Activated CD4-positive, alpha-beta T cell treated with anti-CD3 and anti-CD28 coated beads, Interleukin-2, amount 50 U/mL, for 16 hours (primary cell): ENCODE results near the gene NRG3.

ENCODE experiments used
- DNase-seq: peaks from one replicate; pipeline ENCODE4 v3.0.0-alpha.2; 2020

The NRG3 gene

DNA sequence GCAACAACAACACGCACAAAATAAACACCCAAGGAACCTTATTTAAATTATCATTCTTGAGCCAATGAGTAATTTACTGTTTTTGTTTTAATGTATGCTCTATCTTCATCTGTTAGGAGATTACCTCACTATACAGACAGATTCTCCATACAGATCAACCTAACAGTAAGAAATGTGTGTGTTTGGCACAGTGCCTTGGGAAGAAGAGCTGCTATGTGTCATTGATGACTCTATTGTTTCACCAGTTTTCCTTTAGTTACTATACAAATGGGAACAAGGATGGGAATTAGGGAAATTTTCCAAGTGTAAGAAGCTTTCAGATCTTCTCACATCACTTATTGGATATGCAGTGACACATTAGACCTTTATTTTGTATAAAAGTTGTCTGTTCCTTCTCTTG, 640.3 kb downstream of the NRG3 start:
- no peak for DNase-seq

DNA sequence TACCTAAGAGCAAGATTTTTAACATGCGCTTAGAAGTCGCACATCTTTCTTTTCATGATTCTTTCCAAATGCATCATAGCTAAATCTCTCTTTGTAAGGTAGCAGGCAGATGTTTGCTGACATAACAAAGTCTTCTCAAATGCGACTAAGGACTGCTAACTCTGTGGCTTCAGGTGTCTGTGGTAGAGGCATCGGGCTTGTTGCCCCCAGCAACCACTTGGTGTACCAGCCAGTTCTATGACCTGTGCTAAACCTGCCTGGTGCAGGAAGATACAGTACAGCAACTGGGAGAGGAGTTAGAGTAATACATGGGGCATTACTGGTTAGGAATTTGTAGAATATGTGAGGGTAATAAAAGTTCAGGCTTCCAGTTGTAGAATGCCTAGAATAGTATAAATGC, 654.1 kb downstream of the NRG3 start:
- no peak for DNase-seq

DNA sequence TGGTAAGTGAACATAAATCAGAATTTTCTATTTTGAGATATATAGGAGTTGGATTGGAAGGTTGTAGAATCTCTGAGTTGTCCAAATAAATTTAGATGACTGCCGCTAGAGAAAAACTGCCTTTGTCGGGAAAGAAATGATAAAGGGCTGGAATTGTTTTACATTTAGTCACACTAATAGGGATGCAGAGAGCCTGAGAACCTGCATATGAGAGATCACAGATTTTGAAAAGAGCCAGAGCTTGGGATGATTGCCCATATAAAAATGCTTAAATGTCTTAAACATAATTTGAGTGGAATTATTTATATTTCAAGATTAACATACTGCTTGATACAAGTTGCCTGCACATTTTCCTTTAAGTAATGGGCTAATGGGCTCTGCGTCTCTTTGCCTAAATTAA, 660.5 kb downstream of the NRG3 start:
- DNase-seq: no peak

DNA sequence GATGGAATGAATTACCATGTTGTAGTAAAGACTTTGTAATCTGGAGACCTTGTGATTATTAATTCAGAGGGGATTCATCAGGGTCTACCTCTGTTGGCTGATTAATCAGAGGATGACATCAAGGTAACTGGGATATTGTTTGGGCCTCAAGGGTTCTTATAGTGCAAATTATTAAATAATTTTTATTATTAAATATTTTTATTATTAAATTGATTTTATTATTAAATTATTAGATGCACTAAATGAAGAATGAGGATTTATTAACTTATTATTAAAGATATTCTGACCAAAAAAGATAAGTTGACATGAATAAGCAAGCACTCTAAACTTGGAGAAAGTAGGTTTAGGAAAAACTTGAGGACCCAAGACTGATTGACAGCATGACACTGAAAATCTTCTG, 661.7 kb downstream of the NRG3 start:
- no peak for DNase-seq

DNA sequence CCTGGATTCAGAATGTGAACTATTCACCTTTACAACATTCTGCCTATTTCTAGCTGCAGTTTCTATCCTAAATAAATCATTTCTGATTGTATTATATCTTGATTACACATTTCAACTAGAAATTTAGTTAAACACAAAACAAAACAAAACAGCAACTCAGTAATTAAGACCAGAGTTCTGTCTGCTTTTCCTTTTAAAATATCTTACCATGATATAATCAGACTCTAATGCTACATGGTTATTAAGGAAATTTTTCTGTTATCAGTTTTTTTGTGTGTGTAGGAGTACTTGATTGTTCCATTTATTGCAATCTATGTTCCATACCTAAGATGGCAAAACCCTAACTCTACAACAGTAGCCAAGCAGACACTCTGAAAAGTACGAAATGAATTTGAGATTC, 663.3 kb downstream of the NRG3 start:
- no peak for DNase-seq

DNA sequence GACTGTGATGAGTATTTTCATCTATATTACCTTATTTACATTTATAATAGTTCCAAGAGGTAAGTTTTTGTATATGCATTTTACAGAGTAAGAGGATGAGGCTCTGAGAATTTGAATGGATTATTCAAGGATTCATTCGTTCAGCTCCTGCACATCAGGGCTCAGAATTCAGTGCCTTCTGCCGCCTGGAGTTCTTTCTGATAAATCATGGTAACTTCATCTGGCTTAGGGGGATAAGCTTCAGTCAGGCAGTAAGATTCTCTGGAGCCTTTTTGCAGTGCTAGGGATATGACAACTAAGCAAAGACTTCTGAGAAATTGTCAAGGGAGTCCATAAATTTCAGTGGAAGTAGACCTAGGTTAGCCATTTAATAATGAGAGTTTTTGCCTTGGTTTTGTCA, 668.6 kb downstream of the NRG3 start:
- no peak for DNase-seq

DNA sequence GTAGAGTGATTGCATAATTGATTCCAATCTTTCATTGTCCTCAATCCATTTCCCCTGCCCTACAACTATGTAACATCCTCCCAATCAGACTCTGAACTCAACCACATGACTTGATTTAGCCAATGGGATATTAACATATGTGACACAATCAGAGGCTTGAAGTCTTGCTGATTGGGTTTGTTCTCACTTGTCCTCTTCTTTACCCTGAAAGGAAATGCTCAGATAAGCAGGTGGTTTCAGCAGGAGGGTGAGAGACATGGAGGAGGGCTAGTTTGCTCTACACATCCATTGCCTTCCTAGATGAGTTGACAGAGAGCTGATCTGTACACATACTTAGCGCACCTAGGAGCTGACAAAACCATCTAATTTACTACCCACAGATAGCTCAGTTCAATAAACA, 669.4 kb downstream of the NRG3 start:
- no peak for DNase-seq

DNA sequence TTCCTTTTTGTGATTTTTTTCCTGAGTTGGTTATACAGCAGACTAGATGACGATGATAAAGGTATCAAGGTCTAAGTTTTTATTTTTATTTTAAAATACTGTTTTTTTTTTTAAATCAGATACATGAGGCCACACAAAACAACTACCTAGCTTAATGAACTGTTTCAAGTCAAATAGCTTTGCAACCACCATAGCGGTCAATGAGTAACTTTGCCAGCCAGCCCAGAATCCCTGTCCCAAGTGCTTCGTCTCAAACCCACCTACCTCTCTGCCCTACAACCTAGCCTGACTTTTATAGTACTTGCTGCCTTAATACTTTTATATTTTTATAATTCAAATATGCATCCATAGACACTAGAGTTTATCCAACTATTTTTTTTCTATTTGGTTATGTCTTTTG, 676.5 kb downstream of the NRG3 start:
- DNase-seq: no peak

DNA sequence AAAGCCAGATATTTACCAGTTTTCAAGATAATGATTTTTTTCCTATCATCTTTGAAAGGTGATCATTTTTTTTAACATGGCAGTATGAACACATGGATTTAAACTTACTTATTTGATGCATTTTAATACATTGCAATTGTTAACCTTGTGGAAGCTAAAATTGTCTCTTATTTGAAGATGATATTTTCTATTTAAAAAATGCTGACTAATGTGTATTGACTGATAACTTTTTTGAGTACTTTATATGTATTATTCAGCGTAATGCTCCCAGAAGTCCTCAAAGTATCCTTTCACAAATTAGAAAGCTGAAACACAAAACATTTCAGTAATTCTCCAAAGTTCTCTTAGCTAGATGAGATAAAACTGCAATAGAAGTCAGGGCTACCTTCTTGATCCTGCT, 677.3 kb downstream of the NRG3 start:
- DNase-seq: no peak

DNA sequence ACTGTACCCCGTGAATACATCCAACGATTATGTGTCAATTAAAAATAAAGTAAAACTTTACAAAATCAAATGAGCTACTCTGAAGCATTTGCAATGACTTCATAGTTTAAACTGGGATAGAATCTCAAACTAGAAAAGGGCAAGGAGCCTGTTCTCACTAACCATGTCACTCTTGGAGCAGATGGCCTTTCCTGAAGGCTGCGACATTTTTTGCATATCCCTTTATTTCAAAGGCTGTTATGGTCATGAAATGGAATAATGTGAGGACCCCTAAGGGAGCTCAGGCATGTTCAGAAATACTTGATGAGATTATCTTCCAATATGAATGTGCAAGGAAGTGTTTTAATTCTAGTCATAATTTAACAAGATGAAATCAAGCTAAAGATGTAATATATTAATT, 679.4 kb downstream of the NRG3 start:
- DNase-seq: no peak

DNA sequence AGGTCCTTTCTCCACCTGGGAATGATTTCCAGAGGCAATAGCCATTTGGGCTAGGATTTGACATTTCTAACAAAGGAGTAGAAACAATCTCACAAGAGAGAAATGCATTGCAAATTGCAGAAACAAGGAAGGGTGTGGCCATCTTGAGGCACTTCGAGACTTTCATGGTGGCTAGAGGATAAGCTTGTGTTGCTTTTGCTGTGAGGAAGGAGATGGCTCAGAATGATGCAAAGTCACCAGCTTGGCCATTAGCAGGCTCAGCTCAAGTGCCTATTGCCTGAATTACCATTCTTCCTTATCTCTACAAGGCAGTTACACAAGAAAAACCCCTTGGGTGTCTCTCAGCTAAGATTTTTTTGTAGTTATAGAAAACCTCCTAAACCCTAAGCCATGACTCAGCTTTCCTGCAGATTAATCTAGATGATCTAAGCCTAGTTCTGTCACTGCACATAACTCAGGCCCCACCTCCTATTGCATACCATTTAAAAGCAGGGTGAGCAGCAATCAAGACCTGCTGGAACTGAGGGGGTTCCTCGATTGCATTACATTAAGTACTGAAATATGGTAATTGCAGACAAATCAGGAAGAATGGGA, 683.1 kb downstream of the NRG3 start:
- no peak for DNase-seq

DNA sequence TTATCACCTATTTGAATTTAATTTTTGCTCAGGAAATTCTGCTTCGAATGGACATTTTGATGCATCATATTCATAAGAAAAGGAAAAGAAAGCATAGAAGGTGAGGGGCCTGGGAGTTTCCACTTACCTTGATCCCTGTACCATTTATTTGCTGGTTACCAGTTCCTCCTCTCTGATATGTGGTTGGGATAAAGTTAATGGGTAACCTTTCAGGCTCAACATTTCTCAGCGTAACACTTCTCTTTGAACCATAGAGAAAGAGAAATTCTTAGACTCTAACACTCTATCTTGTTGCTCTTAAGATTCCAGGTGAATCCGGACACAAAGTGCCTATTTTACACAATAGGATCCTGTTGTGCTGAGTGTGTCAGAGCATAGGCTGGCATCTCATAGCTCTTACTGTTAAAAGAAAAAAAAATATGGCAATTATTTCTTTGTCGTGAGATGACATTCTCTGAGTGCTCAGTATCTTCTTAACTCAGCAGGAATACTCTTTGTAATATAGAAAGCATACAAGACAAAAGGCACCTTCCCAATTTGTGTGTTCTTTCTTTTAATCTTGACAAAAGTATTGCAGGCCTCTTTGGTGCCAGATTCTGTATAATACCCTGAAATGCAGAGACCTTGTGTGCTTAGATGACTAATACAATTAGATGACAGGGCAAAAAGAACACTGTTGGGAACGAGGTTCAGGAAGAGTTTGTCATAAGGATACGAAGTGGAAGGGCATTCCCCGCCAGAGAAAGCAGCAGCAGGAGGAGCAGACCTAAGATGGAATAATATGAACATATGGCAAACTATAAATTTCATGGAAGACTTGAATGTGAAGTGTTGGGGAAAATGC, 689.6 kb downstream of the NRG3 start:
- no peak for DNase-seq

DNA sequence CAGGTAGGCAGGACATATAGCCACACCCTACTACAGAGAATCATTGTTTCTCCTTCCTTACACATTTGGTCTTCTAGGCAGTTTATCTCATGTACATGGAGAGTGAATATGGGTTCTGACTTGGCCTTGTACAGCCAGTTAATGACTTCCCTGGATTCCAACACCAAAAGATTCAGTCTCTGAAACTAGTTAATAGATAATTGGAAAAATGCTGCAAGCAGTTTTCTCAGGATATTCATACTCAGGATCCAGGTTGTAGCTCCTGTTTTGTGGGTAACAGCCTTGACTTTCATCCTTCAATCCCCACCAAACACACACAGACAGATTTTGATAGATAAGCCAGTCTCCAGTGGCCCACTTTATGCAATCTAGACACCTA, 690.2 kb downstream of the NRG3 start:
- DNase-seq: no peak

DNA sequence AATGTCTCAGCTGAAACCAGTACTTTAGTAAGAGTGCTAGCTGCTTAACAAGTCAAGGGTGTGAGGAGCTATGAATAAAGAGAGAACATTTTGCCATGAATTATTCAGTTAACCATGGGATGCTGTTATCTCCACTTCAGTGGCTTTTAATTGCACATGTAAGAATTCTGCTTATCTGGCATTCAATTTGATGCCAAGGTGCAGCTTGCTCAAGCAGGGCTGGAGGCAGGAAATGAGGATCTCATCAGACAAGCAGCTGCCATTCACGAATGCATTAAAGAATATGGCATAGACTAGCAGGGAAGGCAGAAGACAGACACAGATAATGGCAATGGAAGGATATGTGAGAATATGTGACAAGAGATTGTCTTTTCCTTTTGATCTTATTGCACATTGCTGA, 697.8 kb downstream of the NRG3 start:
- no peak for DNase-seq

DNA sequence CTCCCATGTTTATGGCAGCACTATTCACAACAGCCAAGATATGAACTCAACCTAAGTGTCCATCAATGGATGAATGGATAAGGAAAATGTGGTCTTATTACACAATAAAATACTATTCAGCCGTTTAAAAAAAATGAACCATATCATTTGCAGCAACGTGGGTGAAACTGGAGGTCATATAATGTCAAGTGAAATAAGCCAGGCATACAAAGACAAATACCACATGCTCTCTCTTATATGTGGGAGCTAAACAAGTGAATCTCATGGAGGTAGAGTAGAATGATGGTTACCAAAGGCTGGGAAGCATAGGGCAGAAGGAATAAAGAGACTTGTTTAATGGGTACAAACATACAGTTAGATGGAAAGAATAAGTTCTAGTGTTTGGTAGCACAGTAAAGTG, 699.1 kb downstream of the NRG3 start:
- no peak for DNase-seq

DNA sequence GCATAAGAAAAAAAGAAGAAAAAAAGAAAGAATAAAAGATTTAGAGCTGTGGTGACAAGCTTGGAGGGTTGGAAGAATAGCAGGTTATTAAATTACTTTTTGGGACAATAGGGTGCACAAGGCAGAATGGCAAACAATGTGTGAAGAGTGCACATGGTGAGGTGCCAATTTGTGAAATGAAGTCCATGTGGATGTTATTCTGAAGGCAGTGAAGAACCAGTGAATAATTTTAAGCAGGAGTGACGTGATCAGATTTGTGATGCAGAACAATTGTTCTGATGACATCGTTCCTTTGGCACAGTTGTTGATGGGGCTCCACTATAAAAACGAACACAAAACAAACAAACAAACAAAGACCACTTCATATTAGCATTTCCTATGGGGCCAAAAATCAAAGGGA, 700.3 kb downstream of the NRG3 start:
- no peak for DNase-seq

DNA sequence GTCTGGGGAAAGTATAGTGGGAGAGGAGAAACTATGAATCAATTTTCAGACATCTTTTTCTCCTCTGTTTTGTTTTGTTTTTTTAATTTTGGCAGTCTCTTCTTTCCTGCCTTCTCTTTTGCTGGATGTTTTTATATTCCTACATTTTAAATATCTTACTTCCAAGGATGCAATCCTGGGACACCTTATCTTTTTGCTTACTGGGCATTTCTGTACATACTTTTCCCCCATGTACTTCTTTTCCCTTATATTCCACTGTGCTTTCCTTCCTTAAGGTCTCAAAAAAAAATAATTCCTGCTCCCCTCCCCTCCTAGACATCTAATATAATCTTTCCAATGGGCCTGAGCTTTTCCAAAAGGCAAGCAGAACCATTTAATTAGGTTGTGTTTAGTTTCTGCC, 701.1 kb downstream of the NRG3 start:
- no peak for DNase-seq

DNA sequence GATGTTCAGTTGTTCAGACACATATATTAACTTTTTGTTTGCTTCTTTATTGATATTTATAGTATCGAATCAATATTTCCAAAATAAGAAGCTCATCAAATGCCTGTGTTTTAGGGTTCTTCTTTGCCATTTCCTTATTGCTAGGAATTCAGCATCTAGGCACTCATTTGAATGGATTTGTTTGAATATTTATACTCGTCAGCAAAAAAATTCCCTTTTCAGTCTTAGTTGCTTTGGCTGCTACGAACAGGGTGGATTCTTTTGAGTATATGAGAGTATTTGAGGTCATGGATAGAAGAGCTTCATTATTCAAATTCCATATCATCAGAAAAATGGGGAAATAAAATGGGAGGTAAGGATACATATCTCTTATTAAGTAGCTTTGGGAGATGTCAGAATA, 706.9 kb downstream of the NRG3 start:
- no peak for DNase-seq

DNA sequence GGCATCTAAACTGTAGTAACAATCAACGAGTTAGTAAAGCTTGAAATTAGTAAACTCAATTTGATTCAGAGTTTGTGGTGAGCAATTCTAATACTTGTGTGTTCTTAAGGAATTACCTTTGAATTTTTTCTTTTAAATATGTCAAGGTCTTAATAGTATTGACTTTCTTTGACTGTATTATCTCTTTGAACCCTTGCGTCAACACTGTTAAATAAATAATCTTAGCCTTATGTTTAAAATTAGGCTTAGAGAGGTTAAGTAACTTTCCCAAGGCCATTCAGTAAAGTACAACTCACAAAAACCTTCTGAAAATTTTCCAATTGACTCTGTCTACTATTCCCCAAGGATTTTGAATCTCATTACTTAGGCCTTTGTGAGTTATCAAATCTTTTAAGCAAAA, 716.4 kb downstream of the NRG3 start:
- no peak for DNase-seq

DNA sequence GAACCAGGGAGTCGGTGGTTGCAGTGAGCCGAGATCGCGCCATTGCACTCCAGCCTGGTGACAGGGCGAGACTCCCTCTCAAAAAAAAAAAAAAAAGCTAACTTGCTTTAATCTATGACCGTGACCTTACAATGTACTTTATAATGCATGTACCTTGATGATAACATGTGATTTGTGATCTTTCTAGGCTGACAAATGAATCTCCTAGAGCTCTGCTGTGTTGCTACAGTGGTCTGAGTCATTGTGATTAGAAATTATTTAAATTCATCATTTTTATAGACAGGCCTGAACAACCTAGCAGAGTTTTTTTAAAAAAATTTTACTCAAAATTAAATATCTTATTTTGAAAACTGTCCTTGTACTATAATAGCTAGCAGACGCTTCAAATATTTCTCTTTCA, 722.8 kb downstream of the NRG3 start:
- DNase-seq: no peak

DNA sequence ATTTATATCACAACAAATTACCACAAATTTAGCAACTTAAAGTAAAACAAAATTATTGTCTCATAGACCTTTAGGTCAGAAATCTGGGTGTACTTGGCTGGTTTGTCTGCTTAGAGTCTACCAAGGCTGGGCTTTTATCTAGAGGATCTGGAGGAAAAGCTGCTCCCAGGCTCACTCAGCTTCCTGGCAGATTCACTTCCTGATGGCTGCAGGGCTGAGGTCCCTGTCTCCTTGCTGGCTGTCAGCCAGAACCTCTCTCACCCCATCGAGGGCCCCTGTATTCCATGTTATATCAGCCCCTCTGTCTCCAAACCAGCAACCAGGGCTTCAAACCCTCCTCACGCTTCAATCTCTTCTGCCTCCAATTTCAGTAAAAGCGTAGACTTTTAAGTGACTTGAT, 734.9 kb downstream of the NRG3 start:
- DNase-seq: no peak

DNA sequence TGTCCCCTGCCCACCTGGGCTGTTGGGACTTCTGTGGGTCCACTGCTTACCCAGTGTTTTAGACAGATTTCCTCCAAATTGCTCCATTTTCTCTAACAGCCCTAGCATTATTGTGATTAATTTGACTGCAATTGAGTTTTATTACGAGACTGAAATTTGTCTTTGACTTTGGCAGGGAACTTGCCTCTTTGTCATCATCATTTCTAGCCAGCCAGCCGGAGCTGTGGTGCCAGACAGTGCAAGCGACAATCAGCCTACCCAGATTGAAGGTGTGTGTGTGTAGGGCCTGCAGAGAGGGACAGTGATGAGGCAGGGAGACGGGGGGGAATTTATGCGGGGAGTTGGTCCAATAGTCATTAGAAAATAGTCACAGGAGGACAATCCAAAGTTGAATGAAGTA, 743.0 kb downstream of the NRG3 start:
- DNase-seq: no peak

DNA sequence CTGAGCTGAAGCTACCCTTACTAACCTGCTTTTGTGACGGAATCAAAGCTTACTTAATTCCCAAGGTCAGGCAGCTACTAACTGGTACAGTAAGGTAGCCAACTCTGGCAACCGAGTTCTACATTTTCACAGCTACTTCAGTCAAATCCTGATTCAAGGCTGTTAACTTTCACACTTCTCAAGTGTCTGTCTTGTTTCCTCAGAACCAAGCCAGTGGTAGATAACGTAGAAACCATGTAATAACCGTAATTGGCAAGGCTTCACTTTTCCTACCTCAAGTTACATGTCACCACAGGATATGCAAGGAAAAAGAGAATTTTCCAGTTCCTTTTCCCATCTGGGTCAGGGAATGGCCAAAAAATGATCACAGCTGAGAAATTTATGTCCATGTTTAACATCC, 746.7 kb downstream of the NRG3 start:
- no peak for DNase-seq

DNA sequence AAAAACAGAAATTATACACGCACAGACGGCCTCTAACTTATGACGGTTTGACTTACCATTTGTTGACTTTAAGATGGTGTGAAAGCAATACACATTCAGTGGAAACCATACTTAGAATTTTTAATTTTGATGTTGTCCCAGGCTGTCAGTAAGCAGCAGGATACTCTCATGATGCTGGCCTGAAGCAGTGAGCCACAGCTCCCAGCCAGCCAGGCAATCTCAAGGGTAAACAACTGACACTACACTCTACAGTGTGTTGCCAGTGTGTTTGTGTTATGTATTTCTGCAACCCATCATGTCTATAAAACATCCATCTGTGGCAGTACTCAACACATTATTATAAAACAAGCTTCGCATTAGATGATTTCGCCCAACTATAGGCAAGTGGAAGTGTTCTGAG, 747.5 kb downstream of the NRG3 start:
- no peak for DNase-seq

DNA sequence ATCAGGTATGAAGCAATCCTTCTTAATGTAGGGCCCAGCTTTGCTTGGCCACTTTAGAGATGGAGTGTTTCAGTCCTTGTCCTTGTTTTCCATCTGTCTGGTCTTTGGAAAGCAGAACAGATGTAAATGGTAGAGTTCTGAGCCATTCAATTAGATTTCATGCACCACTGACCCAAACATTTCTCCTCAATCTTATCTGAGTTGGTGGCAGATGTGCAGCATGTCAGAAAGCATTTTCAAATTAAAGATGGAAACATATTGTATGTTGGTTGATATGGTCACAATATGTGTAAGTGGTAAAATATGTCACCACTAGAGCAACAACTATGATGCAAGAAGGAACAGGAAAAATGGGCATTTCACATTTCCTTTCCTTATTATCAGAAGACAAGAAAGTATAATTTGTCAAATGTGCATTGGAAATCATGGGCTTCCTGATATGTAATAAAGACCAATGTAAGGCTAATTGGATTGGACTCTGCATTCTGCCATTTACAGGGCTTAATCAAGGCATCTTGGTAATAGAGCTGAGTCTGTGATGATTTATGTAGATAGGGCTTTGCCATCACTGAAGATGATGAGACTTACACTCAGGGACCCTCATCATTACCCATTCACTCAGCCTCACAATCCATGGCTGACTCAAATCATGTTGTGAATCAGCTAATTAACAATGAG, 750.7 kb downstream of the NRG3 start:
- DNase-seq: no peak
